HG03442 (cell line): Measurements from ENCODE around the gene CPED1.
A peak's percentile ranks its signal among the peaks of the same experiment; 100 is the strongest.
"Not testable (repeated sequence)": the region's sequence is repeated elsewhere in the genome, so short reads cannot be mapped to it uniquely, and the experiment has no call there.

ENCODE experiments used
- ATAC-seq: cut with Tn5 transposase; IDR thresholded peaks from one replicate; pipeline ENCODE4 v1.9.1; 2021; ENCODE audit warnings: mild to moderate bottlenecking, moderate library complexity; ENCODE audit not compliant: unreplicated experiment

CPED1 gene

GRCh38 chr7:121212036-121212435 lies 223.5 kb downstream of the CPED1 start:
- no peak for ATAC-seq

GRCh38 chr7:121214657-121215056 lies 226.1 kb downstream of the CPED1 start:
- ATAC-seq: no peak

- ATAC-seq: no peak
Observed at GRCh38 chr7:121219026-121219425, 230.5 kb downstream of the CPED1 start.

- ATAC-seq: not testable (repeated sequence)
Observed at GRCh38 chr7:121221108-121221507, 232.6 kb downstream of the CPED1 start.

GRCh38 chr7:121228779-121229178 lies 240.3 kb downstream of the CPED1 start:
- ATAC-seq: no peak

GRCh38 chr7:121235201-121235600 lies 246.7 kb downstream of the CPED1 start:
- no peak for ATAC-seq

- no peak for ATAC-seq
Observed at GRCh38 chr7:121237601-121238000, 249.1 kb downstream of the CPED1 start.

GRCh38 chr7:121244120-121244870 lies 255.8 kb downstream of the CPED1 start:
- no peak for ATAC-seq

- ATAC-seq: not testable (repeated sequence)
Observed at GRCh38 chr7:121251367-121251766, 262.9 kb downstream of the CPED1 start.

- not testable (repeated sequence) for ATAC-seq
Observed at GRCh38 chr7:121252523-121253235, 264.2 kb downstream of the CPED1 start.

- no peak for ATAC-seq
Observed at GRCh38 chr7:121259826-121260225, 271.3 kb downstream of the CPED1 start.

GRCh38 chr7:121261207-121261884 lies 272.8 kb downstream of the CPED1 start:
- no peak for ATAC-seq

- ATAC-seq: no peak
Observed at GRCh38 chr7:121262221-121262620, 273.7 kb downstream of the CPED1 start.

- no peak for ATAC-seq
Observed at GRCh38 chr7:121262969-121263368, 274.5 kb downstream of the CPED1 start.

GRCh38 chr7:121266307-121266894 lies 277.9 kb downstream of the CPED1 start:
- ATAC-seq: no peak

- no peak for ATAC-seq
Observed at GRCh38 chr7:121267612-121268011, 279.1 kb downstream of the CPED1 start.

- ATAC-seq: no peak
Observed at GRCh38 chr7:121269798-121270197, 281.3 kb downstream of the CPED1 start.

- no peak for ATAC-seq
Observed at GRCh38 chr7:121271098-121271497, 282.6 kb downstream of the CPED1 start.

- ATAC-seq: peak; percentile 74
Observed at GRCh38 chr7:121271916-121272315, 283.4 kb downstream of the CPED1 start.

GRCh38 chr7:121272676-121273075 lies 284.2 kb downstream of the CPED1 start:
- ATAC-seq: no peak

GRCh38 chr7:121273467-121274167 lies 285.1 kb downstream of the CPED1 start:
- ATAC-seq: peak; percentile 23
